HEK293 (cell line): ENCODE results near the gene BIRC3.

Experiments
- CTCF ChIA-PET: fragments of 350-600 bp; formaldehyde crosslinking; extraction: SDS; loops from one replicate; lab custom pipeline; 2021; ENCODE audit warnings: antibody characterized with exemption; lab: Yijun Ruan, JAX
- POLR2A ChIA-PET: fragments of 300-600 bp; formaldehyde crosslinking; extraction: SDS; loops from one replicate; lab custom pipeline; 2020; ENCODE audit warnings: antibody characterized with exemption, inconsistent platforms; lab: Yijun Ruan, JAX
- H3K27ac ChIP-seq: fragments of 200-500 bp; sonication (Bioruptor generic); 2 replicates; pipeline ENCODE4 v1.5.1; 2014; ENCODE audit warnings: low read depth, low read length, control low read depth, inconsistent platforms; ENCODE audit errors: extremely low read depth
- H3K36me3 ChIP-seq, 2 experiments: fragments of 200-500 bp in 1 of 2; sonication (Bioruptor generic) in 1 of 2; 1 replicate in 1 of 2; 2 replicates in 1 of 2; pipeline ENCODE4 v1.5.1; 2014 to 2017; ENCODE audit warnings: inconsistent platforms in 2 of 2, low read length in 2 of 2; ENCODE audit not compliant: control insufficient read depth in 2 of 2, insufficient read depth in 1 of 2
- H3K4me1 ChIP-seq: fragments of 200-500 bp; sonication (Bioruptor generic); 2 replicates; pipeline ENCODE4 v1.5.1; 2014; ENCODE audit warnings: mild to moderate bottlenecking, low read length, inconsistent platforms; ENCODE audit not compliant: control insufficient read depth, insufficient read depth
- H3K4me3 ChIP-seq: 2 replicates; pipeline ENCODE4 v1.5.1; 2011; ENCODE audit warnings: low read depth, mild to moderate bottlenecking, control low read depth, low read length, moderate library complexity
- H3K9me3 ChIP-seq: fragments of 200-500 bp; sonication (Bioruptor generic); 2 replicates; pipeline ENCODE4 v1.5.1; 2014; ENCODE audit warnings: low read depth, low read length, inconsistent platforms; ENCODE audit not compliant: control insufficient read depth, insufficient read depth
- BCL11A ChIP-seq: fragments of 450-650 bp; formaldehyde crosslinking; IDR thresholded peaks from 2 replicates; pipeline ENCODE4 v1.5.1; 2016; ENCODE audit warnings: low read depth, missing biosample characterization, missing genetic modification characterization
- GLI4 ChIP-seq: fragments of 450-650 bp; formaldehyde crosslinking; IDR thresholded peaks from 2 replicates; pipeline ENCODE4 v1.5.1; 2016; ENCODE audit warnings: missing biosample characterization, missing genetic modification characterization
- HOXD13 ChIP-seq: sonication (generic); formaldehyde crosslinking; IDR thresholded peaks from 2 replicates; pipeline ENCODE4 v1.8.0; 2022; ENCODE audit warnings: missing genetic modification reagents, borderline replicate concordance
- MYNN ChIP-seq: fragments of 450-650 bp; formaldehyde crosslinking; IDR thresholded peaks from 2 replicates; pipeline ENCODE4 v1.5.1; 2016; ENCODE audit warnings: missing biosample characterization, missing genetic modification characterization, borderline replicate concordance
- SCRT1 ChIP-seq: fragments of 450-650 bp; formaldehyde crosslinking; IDR thresholded peaks from 2 replicates; pipeline ENCODE4 v1.5.1; 2016; ENCODE audit warnings: missing biosample characterization, missing genetic modification characterization, borderline replicate concordance
- SETDB1 ChIP-seq: IDR thresholded peaks from one replicate; pipeline ENCODE4 v1.6.1; 2017; ENCODE audit warnings: mild to moderate bottlenecking, low read length, moderate library complexity, mixed read lengths; ENCODE audit not compliant: insufficient read length
- ZFHX2 ChIP-seq: fragments of 450-650 bp; formaldehyde crosslinking; conservative IDR thresholded peaks from 2 replicates; pipeline ENCODE4 v1.5.1; 2016; ENCODE audit warnings: missing biosample characterization, missing genetic modification characterization
- ZNF132 ChIP-seq: fragments of 450-650 bp; formaldehyde crosslinking; IDR thresholded peaks from 2 replicates; pipeline ENCODE4 v1.5.1; 2017; ENCODE audit warnings: missing biosample characterization, missing genetic modification characterization, borderline replicate concordance
- ZNF221 ChIP-seq: fragments of 450-650 bp; formaldehyde crosslinking; IDR thresholded peaks from 2 replicates; pipeline ENCODE4 v1.5.1; 2017; ENCODE audit warnings: missing biosample characterization, missing genetic modification characterization, borderline replicate concordance
- ZNF366 ChIP-seq: fragments of 450-650 bp; formaldehyde crosslinking; conservative IDR thresholded peaks from 2 replicates; pipeline ENCODE4 v1.5.1; 2016; ENCODE audit warnings: missing biosample characterization, missing genetic modification characterization
- ZNF530 ChIP-seq: fragments of 450-650 bp; formaldehyde crosslinking; IDR thresholded peaks from 2 replicates; pipeline ENCODE4 v1.5.1; 2016; ENCODE audit warnings: low read depth, missing biosample characterization, missing genetic modification characterization
- ZNF544 ChIP-seq: fragments of 450-650 bp; formaldehyde crosslinking; IDR thresholded peaks from 2 replicates; pipeline ENCODE4 v1.5.0; 2017; ENCODE audit warnings: missing biosample characterization, missing genetic modification characterization
- ZNF548 ChIP-seq: fragments of 450-650 bp; formaldehyde crosslinking; IDR thresholded peaks from 2 replicates; pipeline ENCODE4 v1.5.1; 2016; ENCODE audit warnings: missing biosample characterization, missing genetic modification characterization
- ZNF596 ChIP-seq: fragments of 450-650 bp; IDR thresholded peaks from 2 replicates; pipeline ENCODE4 v1.5.0; 2018; ENCODE audit warnings: missing biosample characterization, mild to moderate bottlenecking, missing genetic modification characterization, moderate library complexity
- ZNF785 ChIP-seq: fragments of 450-650 bp; formaldehyde crosslinking; IDR thresholded peaks from 2 replicates; pipeline ENCODE4 v1.5.1; 2016; ENCODE audit warnings: missing biosample characterization, missing genetic modification characterization
- ZSCAN23 ChIP-seq: fragments of 450-650 bp; formaldehyde crosslinking; IDR thresholded peaks from 2 replicates; pipeline ENCODE4 v1.5.1; 2016; ENCODE audit warnings: missing biosample characterization, missing genetic modification characterization
- TF ChIP-seq, protein P1 (sequence below): fragments of 450-650 bp; formaldehyde crosslinking; IDR thresholded peaks from 2 replicates; pipeline ENCODE4 v1.5.1; 2016; ENCODE audit warnings: missing biosample characterization, missing genetic modification characterization, borderline replicate concordance
- TF ChIP-seq, protein P2 (sequence below): fragments of 450-650 bp; formaldehyde crosslinking; IDR thresholded peaks from 2 replicates; pipeline ENCODE4 v1.5.1; 2016; ENCODE audit warnings: missing biosample characterization, missing genetic modification characterization, low read depth
- TF ChIP-seq, protein P3 (sequence below): fragments of 450-650 bp; IDR thresholded peaks from 2 replicates; pipeline ENCODE4 v1.5.1; 2018; ENCODE audit warnings: missing biosample characterization, missing genetic modification characterization
- TF ChIP-seq, protein P4 (sequence below): fragments of 450-650 bp; formaldehyde crosslinking; IDR thresholded peaks from 2 replicates; pipeline ENCODE4 v1.5.1; 2016; ENCODE audit warnings: missing biosample characterization, missing genetic modification characterization
- TF ChIP-seq, protein P5 (sequence below): fragments of 450-650 bp; formaldehyde crosslinking; IDR thresholded peaks from 2 replicates; pipeline ENCODE4 v1.5.1; 2016; ENCODE audit warnings: missing biosample characterization, missing genetic modification characterization
- TF ChIP-seq, protein P6 (sequence below): fragments of 450-650 bp; formaldehyde crosslinking; IDR thresholded peaks from 2 replicates; pipeline ENCODE4 v1.5.1; 2016; ENCODE audit warnings: missing biosample characterization, missing genetic modification characterization

The BIRC3 gene

DNA sequence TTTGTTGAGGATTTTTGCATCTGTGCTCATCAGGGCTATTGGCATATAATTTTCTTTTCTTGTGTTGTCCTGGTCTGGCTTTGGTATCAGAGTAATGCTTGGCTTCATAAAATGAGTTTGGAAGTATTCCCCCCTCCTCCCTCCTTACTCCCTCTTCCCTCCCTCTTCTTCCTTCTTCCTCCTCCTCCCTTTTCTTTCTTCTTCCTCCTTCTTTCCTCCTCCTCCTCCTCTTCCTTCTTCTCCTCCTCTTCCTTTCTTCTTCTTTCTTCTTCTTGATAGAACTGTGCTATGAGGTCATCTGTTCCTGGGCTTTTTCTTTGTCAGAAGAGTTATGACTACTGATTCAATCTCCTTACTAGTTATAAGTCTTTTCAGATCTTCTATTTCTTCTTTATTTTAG, 39.8 kb downstream of the BIRC3 start (continued):
- TF ChIP-seq, protein P1, sequence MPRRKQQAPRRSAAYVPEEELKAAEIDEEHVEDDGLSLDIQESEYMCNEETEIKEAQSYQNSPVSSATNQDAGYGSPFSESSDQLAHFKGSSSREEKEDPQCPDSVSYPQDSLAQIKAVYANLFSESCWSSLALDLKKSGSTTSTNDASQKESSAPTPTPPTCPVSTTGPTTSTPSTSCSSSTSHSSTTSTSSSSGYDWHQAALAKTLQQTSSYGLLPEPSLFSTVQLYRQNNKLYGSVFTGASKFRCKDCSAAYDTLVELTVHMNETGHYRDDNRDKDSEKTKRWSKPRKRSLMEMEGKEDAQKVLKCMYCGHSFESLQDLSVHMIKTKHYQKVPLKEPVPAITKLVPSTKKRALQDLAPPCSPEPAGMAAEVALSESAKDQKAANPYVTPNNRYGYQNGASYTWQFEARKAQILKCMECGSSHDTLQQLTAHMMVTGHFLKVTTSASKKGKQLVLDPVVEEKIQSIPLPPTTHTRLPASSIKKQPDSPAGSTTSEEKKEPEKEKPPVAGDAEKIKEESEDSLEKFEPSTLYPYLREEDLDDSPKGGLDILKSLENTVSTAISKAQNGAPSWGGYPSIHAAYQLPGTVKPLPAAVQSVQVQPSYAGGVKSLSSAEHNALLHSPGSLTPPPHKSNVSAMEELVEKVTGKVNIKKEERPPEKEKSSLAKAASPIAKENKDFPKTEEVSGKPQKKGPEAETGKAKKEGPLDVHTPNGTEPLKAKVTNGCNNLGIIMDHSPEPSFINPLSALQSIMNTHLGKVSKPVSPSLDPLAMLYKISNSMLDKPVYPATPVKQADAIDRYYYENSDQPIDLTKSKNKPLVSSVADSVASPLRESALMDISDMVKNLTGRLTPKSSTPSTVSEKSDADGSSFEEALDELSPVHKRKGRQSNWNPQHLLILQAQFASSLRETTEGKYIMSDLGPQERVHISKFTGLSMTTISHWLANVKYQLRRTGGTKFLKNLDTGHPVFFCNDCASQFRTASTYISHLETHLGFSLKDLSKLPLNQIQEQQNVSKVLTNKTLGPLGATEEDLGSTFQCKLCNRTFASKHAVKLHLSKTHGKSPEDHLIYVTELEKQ, result no peak
- TF ChIP-seq, protein P2, sequence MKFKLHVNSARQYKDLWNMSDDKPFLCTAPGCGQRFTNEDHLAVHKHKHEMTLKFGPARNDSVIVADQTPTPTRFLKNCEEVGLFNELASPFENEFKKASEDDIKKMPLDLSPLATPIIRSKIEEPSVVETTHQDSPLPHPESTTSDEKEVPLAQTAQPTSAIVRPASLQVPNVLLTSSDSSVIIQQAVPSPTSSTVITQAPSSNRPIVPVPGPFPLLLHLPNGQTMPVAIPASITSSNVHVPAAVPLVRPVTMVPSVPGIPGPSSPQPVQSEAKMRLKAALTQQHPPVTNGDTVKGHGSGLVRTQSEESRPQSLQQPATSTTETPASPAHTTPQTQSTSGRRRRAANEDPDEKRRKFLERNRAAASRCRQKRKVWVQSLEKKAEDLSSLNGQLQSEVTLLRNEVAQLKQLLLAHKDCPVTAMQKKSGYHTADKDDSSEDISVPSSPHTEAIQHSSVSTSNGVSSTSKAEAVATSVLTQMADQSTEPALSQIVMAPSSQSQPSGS (tag by site-specific recombination), result peak; percentile 48; the same call in 1 of the 2 replicates
- no peak for TF ChIP-seq HOXD13 (CRISPR knock-in tag)
- TF ChIP-seq ZNF530 (tag by site-specific recombination), result no peak
- TF ChIP-seq, protein P3, sequence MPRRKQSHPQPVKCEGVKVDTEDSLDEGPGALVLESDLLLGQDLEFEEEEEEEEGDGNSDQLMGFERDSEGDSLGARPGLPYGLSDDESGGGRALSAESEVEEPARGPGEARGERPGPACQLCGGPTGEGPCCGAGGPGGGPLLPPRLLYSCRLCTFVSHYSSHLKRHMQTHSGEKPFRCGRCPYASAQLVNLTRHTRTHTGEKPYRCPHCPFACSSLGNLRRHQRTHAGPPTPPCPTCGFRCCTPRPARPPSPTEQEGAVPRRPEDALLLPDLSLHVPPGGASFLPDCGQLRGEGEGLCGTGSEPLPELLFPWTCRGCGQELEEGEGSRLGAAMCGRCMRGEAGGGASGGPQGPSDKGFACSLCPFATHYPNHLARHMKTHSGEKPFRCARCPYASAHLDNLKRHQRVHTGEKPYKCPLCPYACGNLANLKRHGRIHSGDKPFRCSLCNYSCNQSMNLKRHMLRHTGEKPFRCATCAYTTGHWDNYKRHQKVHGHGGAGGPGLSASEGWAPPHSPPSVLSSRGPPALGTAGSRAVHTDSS (tag by site-specific recombination), result peak; percentile 62
- TF ChIP-seq BCL11A (tag by site-specific recombination), result no peak
- TF ChIP-seq ZFHX2, result no peak
- TF ChIP-seq, protein P4, sequence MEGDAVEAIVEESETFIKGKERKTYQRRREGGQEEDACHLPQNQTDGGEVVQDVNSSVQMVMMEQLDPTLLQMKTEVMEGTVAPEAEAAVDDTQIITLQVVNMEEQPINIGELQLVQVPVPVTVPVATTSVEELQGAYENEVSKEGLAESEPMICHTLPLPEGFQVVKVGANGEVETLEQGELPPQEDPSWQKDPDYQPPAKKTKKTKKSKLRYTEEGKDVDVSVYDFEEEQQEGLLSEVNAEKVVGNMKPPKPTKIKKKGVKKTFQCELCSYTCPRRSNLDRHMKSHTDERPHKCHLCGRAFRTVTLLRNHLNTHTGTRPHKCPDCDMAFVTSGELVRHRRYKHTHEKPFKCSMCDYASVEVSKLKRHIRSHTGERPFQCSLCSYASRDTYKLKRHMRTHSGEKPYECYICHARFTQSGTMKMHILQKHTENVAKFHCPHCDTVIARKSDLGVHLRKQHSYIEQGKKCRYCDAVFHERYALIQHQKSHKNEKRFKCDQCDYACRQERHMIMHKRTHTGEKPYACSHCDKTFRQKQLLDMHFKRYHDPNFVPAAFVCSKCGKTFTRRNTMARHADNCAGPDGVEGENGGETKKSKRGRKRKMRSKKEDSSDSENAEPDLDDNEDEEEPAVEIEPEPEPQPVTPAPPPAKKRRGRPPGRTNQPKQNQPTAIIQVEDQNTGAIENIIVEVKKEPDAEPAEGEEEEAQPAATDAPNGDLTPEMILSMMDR (tag by site-specific recombination), result no peak
- TF ChIP-seq ZNF132 (tag by site-specific recombination), result no peak

DNA sequence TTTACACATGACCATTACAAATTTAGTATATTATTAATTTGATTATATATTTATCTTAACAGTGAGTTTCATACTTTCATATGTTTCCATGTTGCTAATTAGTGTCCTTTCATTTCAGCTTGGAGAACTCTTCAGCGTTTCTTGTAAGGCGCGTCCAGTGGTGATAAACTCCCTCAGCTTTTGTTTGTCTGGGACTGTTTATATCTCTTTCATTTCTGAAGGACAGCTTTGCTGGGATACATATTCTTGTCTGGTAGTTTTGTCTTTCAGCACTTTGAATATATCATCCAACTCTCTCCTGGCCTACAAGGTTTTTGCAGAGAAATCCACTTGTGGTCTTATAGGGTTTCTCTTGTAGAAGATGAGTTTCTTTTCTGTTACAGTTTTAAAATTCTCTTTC, 42.1 kb downstream of the BIRC3 start:
- H3K4me3 ChIP-seq, result no peak overlapping the region
- ChIA-PET POLR2A (no interaction called here), CTCF (interaction anchor here (0.7 kb wide), 1 partner anchor 31 kb away, joined by 3 read pairs; no protein-coding TSS in a partner anchor)
- H3K36me3 ChIP-seq, result peaks cover 4 to 64% of the 10 kb centered on the region in 2 experiments; a peak in 2 of 3 replicates
- TF ChIP-seq ZNF596 (tag by site-specific recombination) (no peak), SETDB1 (peak; percentile 94)
- no peaks in the 10 kb centered on the region for H3K4me1 ChIP-seq
- H3K9me3 ChIP-seq, result no peaks in the 10 kb centered on the region
- no peak overlapping the region for H3K27ac ChIP-seq

DNA sequence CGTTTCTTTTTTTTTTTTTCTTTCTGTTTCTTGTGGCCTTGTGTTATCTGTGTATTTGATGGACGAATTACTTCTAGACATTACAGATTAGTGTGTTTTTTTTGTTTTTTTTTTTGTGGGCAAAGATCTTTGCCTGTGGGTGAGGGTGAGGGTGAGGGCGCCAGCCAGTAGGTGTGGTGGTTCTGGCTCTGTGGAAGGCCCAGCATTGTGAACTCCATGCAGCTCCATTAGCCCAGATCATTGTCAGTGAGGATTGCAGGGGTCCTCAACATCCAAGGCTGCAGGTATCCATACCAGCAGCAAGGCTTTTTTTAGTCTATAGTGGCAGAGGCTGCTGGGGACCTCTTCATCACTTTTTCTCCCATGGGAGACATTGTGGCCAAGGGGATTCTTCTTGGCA, 43.4 kb downstream of the BIRC3 start:
- CTCF ChIA-PET, result no interaction called here
- POLR2A ChIA-PET, result no interaction called here
- no peak overlapping the region for H3K27ac ChIP-seq
- H3K4me3 ChIP-seq, result no peak overlapping the region
- no peaks in the 10 kb centered on the region for H3K4me1 ChIP-seq
- no peaks in the 10 kb centered on the region for H3K9me3 ChIP-seq
- peaks cover 4 to 69% of the 10 kb centered on the region in 2 experiments for H3K36me3 ChIP-seq
- TF ChIP-seq, protein P5, sequence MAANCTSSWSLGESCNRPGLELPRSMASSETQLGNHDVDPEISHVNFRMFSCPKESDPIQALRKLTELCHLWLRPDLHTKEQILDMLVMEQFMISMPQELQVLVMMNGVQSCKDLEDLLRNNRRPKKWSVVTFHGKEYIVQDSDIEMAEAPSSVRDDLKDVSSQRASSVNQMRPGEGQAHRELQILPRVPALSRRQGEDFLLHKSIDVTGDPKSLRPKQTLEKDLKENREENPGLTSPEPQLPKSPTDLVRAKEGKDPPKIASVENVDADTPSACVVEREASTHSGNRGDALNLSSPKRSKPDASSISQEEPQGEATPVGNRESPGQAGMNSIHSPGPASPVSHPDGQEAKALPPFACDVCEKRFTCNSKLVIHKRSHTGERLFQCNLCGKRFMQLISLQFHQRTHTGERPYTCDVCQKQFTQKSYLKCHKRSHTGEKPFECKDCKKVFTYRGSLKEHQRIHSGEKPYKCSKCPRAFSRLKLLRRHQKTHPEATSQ, result no peak
- no peak for TF ChIP-seq ZSCAN23 (tag by site-specific recombination)
- no peak for TF ChIP-seq SCRT1 (tag by site-specific recombination)
- no peak for TF ChIP-seq GLI4 (tag by site-specific recombination)
- TF ChIP-seq ZNF366, result no peak
- no peak for TF ChIP-seq ZNF548
- no peak for TF ChIP-seq ZNF221 (tag by site-specific recombination)
- TF ChIP-seq MYNN (tag by site-specific recombination), result no peak
- TF ChIP-seq, protein P6, sequence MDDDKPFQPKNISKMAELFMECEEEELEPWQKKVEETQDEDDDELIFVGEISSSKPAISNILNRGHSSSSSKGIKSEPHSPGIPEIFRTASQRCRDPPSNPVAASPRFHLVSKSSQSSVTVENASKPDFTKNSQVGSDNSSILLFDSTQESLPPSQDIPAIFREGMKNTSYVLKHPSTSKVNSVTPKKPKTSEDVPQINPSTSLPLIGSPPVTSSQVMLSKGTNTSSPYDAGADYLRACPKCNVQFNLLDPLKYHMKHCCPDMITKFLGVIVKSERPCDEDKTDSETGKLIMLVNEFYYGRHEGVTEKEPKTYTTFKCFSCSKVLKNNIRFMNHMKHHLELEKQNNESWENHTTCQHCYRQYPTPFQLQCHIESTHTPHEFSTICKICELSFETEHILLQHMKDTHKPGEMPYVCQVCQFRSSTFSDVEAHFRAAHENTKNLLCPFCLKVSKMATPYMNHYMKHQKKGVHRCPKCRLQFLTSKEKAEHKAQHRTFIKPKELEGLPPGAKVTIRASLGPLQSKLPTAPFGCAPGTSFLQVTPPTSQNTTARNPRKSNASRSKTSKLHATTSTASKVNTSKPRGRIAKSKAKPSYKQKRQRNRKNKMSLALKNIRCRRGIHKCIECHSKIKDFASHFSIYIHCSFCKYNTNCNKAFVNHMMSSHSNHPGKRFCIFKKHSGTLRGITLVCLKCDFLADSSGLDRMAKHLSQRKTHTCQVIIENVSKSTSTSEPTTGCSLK (tag by site-specific recombination), result no peak
- TF ChIP-seq ZNF785 (tag by site-specific recombination), result no peak
- no peak for TF ChIP-seq ZNF544
